AG04450 (cell line): Measurements from ENCODE around the gene PAK2. TPM values are rescaled to one million over a fixed set of nuclear protein-coding genes. Genes with fewer than 3 reads are reported as not detected.

ENCODE experiments used
- CTCF ChIA-PET: fragments of 300-600, 350-600 bp; formaldehyde crosslinking; extraction: SDS; loops from one replicate; lab custom pipeline; 2022; ENCODE audit warnings: antibody characterized with exemption, inconsistent platforms; lab: Charles Lee
- POLR2A ChIA-PET: fragments of 350-600 bp; formaldehyde crosslinking; extraction: SDS; loops from one replicate; lab custom pipeline; 2021; ENCODE audit warnings: antibody characterized with exemption, inconsistent platforms; lab: Yijun Ruan, JAX
- DNase-seq: peaks from one replicate; pipeline ENCODE4 v3.0.0-alpha.2; 2011; ENCODE audit warnings: low read depth, low spot score
- H3K27ac ChIP-seq: one replicate; pipeline ENCODE4 v1.5.1; 2012; ENCODE audit warnings: low read depth, low read length, control low read depth
- H3K27me3 ChIP-seq: one replicate; pipeline ENCODE4 v1.6.0; 2012; ENCODE audit warnings: low read length; ENCODE audit not compliant: control insufficient read depth, insufficient read depth
- H3K4me3 ChIP-seq: 2 replicates; pipeline ENCODE4 v1.5.1; 2011; ENCODE audit warnings: mild to moderate bottlenecking, low read depth, low read length, control low read depth
- H3K9me3 ChIP-seq: 2 replicates; pipeline ENCODE4 v1.5.1; 2012; ENCODE audit warnings: low read length; ENCODE audit not compliant: control insufficient read depth, insufficient read depth
- CTCF ChIP-seq: IDR thresholded peaks from 2 replicates; pipeline ENCODE4 v1.5.1; 2011; ENCODE audit warnings: low read depth, low read length, control low read depth, inconsistent platforms
- polyA plus RNA-seq: library from polyadenylated mRNA; depleted of rRNA; stranded (reverse); fragments of >200 nt; gene quantifications from 2 replicates; pipeline ENCODE4 v1.2.3, GENCODE V29; 2011

PAK2 gene
- polyA plus RNA-seq, 1 experiment: 51.0 TPM

- Histone ChIP-seq H3K27me3 (no peaks in the 10 kb centered on the region), H3K27ac (no peak overlapping the region), H3K4me3 (no peak overlapping the region), H3K9me3 (peaks cover 3% of the 10 kb centered on the region)
- no peak for TF ChIP-seq CTCF
- no peak for DNase-seq
- ChIA-PET POLR2A (no interaction called here), CTCF (interaction anchor here (1.7 kb wide), 1 partner anchor 43 kb away, joined by 4 read pairs; no protein-coding TSS in a partner anchor)
Observed at GRCh38 chr3:196794467-196794866, 54.8 kb downstream of the PAK2 start.

- ChIA-PET CTCF (no interaction called here), POLR2A (no interaction called here)
- TF ChIP-seq CTCF: no peak
- H3K4me3 ChIP-seq: no peak overlapping the region
- peaks cover 3% of the 10 kb centered on the region; the same call in 1 of the 2 replicates for H3K9me3 ChIP-seq
- no peak overlapping the region for H3K27ac ChIP-seq
- no peak for DNase-seq
- H3K27me3 ChIP-seq: no peaks in the 10 kb centered on the region
Observed at GRCh38 chr3:196796317-196796716, 56.7 kb downstream of the PAK2 start.

GRCh38 chr3:196800742-196801434 is 61.2 kb downstream of the PAK2 start:
- POLR2A ChIA-PET: no interaction called here
- Histone ChIP-seq H3K4me3 (no peak overlapping the region), H3K27me3 (no peaks in the 10 kb centered on the region), H3K27ac (no peak overlapping the region), H3K9me3 (peaks cover under 1% of the 10 kb centered on the region; the same call in 1 of the 2 replicates)
- TF ChIP-seq CTCF: no peak
- DNase-seq: no peak
- CTCF ChIA-PET: no interaction called here

GRCh38 chr3:196803891-196804468 is 64.3 kb downstream of the PAK2 start:
- CTCF ChIA-PET: no interaction called here
- POLR2A ChIA-PET: no interaction called here
- H3K27me3 ChIP-seq: no peaks in the 10 kb centered on the region

More at GRCh38 chr3:196803891-196804468, 64.3 kb downstream of the PAK2 start:
- no peak for DNase-seq
- no peak for TF ChIP-seq CTCF
- Histone ChIP-seq H3K4me3 (no peak overlapping the region), H3K9me3 (no peaks in the 10 kb centered on the region), H3K27ac (no peak overlapping the region)
